Measurements from ENCODE around the gene SNX33. TPM values are rescaled to one million over a fixed set of nuclear protein-coding genes. Genes with fewer than 3 reads are reported as not detected.

SNX33 gene
- total and polyA plus RNA-seq, 2 of the 13 experiments (the other 11 are each of a cell fraction or from before 2014, with no cell fraction given): 11.0 to 11.6 TPM

DNA sequence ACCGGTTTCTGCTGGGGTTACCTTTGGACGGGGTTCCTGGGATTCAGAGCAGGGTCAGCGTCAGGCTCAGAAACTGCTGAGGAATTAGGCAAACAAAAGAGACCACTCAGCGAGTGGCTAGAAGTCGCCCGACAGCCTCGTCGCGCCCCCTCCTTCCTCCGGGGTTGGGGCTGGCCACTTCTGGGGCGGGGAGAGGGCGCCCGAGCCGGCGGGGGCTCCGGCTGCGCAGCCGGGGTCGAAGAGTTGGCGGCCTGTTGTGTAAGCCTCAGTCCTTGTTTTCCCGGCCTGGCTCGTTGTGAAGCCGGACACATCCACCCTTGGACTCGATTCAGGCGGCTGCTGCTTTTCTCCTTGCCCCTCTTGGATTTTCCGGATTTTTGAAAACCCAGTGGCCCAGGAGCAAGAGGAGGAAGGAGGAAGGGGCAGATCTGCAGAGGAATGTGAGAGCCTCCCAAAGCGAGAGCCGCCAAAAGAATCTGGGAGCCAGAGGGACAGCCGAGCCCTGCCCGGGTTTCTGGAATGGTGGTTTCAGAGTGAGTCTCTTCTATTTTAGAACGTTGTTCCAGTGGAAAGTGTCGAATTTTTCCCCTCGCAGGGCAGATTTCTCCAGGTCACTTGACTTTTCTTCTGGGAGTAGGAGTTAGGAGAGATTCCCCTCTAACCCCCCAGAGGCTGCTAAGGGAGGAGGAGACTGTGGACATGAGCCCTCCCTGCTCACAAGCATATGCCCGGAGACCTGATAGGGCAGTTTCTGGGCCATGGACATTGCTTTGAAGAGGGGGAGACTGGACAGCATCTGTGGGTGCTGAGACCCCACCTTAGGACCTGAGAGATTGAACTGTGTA is 666 bp downstream of the SNX33 start (continued):
- no peak for TF ChIP-seq TBX2 (CRISPR knock-in tag; IDR thresholded peaks at IDR 0.05; ENCODE audit: borderline replicate concordance)
- TF ChIP-seq ZNF598 (CRISPR knock-in tag; IDR thresholded peaks at IDR 0.05; ENCODE audit: borderline replicate concordance): no peak
- TF ChIP-seq CBX2 (IDR thresholded peaks at IDR 0.05; ENCODE audit: low read depth, low read length): no peak
- TF ChIP-seq CBX2 (CRISPR knock-in tag; IDR thresholded peaks at IDR 0.05; ENCODE audit: low read depth): no peak
- no peak for TF ChIP-seq ZNF776 (CRISPR knock-in tag; IDR thresholded peaks at IDR 0.05)
- no peak for TF ChIP-seq NFKB2 (CRISPR knock-in tag; IDR thresholded peaks at IDR 0.05; ENCODE audit: borderline replicate concordance)
- 0 out of 2 replicates have a peak, but pooled peaks have one; percentile 16 for TF ChIP-seq NFE2L2 (IDR thresholded peaks at IDR 0.05; ENCODE audit: low read length)
- no peak for TF ChIP-seq AKAP8 (CRISPR knock-in tag; IDR thresholded peaks at IDR 0.05)
- TF ChIP-seq ZKSCAN8 (CRISPR knock-in tag; IDR thresholded peaks at IDR 0.05; ENCODE audit: borderline replicate concordance): no peak
- no peak for TF ChIP-seq ZNF737 (CRISPR knock-in tag; IDR thresholded peaks at IDR 0.05; ENCODE audit: borderline replicate concordance)
- TF ChIP-seq ZNF343 (CRISPR knock-in tag; IDR thresholded peaks at IDR 0.05): 0 out of 2 replicates have a peak, but pooled peaks have one; percentile 21
- TF ChIP-seq ZNF607 (CRISPR knock-in tag; IDR thresholded peaks at IDR 0.05; ENCODE audit: borderline replicate concordance): peak; percentile 7; the same call in 1 of the 2 replicates
- TF ChIP-seq, protein P1, sequence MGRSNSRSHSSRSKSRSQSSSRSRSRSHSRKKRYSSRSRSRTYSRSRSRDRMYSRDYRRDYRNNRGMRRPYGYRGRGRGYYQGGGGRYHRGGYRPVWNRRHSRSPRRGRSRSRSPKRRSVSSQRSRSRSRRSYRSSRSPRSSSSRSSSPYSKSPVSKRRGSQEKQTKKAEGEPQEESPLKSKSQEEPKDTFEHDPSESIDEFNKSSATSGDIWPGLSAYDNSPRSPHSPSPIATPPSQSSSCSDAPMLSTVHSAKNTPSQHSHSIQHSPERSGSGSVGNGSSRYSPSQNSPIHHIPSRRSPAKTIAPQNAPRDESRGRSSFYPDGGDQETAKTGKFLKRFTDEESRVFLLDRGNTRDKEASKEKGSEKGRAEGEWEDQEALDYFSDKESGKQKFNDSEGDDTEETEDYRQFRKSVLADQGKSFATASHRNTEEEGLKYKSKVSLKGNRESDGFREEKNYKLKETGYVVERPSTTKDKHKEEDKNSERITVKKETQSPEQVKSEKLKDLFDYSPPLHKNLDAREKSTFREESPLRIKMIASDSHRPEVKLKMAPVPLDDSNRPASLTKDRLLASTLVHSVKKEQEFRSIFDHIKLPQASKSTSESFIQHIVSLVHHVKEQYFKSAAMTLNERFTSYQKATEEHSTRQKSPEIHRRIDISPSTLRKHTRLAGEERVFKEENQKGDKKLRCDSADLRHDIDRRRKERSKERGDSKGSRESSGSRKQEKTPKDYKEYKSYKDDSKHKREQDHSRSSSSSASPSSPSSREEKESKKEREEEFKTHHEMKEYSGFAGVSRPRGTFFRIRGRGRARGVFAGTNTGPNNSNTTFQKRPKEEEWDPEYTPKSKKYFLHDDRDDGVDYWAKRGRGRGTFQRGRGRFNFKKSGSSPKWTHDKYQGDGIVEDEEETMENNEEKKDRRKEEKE (IDR thresholded peaks at IDR 0.05): no peak
- TF ChIP-seq ZNF10 (CRISPR knock-in tag; IDR thresholded peaks at IDR 0.05; ENCODE audit: borderline replicate concordance, low read depth): no peak
- TF ChIP-seq BRCA1 (CRISPR knock-in tag; IDR thresholded peaks at IDR 0.05): peak; percentile 75; the same call in 1 of the 2 replicates
- TF ChIP-seq NFYB (CRISPR knock-in tag; IDR thresholded peaks at IDR 0.05): 0 out of 2 replicates have a peak, but pooled peaks have one; percentile 29
- TF ChIP-seq HIVEP1 (CRISPR knock-in tag; IDR thresholded peaks at IDR 0.05): no peak
- TF ChIP-seq ZSCAN21 (CRISPR knock-in tag; IDR thresholded peaks at IDR 0.05; ENCODE audit: borderline replicate concordance): 0 out of 2 replicates have a peak, but pooled peaks have one; percentile 45
- TF ChIP-seq, protein P2, sequence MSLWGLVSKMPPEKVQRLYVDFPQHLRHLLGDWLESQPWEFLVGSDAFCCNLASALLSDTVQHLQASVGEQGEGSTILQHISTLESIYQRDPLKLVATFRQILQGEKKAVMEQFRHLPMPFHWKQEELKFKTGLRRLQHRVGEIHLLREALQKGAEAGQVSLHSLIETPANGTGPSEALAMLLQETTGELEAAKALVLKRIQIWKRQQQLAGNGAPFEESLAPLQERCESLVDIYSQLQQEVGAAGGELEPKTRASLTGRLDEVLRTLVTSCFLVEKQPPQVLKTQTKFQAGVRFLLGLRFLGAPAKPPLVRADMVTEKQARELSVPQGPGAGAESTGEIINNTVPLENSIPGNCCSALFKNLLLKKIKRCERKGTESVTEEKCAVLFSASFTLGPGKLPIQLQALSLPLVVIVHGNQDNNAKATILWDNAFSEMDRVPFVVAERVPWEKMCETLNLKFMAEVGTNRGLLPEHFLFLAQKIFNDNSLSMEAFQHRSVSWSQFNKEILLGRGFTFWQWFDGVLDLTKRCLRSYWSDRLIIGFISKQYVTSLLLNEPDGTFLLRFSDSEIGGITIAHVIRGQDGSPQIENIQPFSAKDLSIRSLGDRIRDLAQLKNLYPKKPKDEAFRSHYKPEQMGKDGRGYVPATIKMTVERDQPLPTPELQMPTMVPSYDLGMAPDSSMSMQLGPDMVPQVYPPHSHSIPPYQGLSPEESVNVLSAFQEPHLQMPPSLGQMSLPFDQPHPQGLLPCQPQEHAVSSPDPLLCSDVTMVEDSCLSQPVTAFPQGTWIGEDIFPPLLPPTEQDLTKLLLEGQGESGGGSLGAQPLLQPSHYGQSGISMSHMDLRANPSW (CRISPR knock-in tag; IDR thresholded peaks at IDR 0.05; ENCODE audit: borderline replicate concordance): 0 out of 2 replicates have a peak, but pooled peaks have one; percentile 19
- TF ChIP-seq ZNF670 (CRISPR knock-in tag; IDR thresholded peaks at IDR 0.05; ENCODE audit: borderline replicate concordance): peak; percentile 83; the same call in 1 of the 2 replicates
- 0 out of 2 replicates have a peak, but pooled peaks have one; percentile 12 for TF ChIP-seq ZNF12 (CRISPR knock-in tag; IDR thresholded peaks at IDR 0.05)
- peak; percentile 59; the same call in 1 of the 2 replicates for TF ChIP-seq POLR2AphosphoS5 (IDR thresholded peaks at IDR 0.05; ENCODE audit: low read depth, low read length)
- TF ChIP-seq HNF4A (CRISPR knock-in tag; IDR thresholded peaks at IDR 0.05): peak; percentile 26; the same call in 1 of the 2 replicates
- TF ChIP-seq ZSCAN30 (CRISPR knock-in tag; IDR thresholded peaks at IDR 0.05): no peak
- TF ChIP-seq ZNF672 (CRISPR knock-in tag; IDR thresholded peaks at IDR 0.05): no peak
- no peak for TF ChIP-seq SMARCE1 (IDR thresholded peaks at IDR 0.05; ENCODE audit: borderline replicate concordance)
